ENCODE results near the gene CPEB1.

Gene CPEB1

DNA sequence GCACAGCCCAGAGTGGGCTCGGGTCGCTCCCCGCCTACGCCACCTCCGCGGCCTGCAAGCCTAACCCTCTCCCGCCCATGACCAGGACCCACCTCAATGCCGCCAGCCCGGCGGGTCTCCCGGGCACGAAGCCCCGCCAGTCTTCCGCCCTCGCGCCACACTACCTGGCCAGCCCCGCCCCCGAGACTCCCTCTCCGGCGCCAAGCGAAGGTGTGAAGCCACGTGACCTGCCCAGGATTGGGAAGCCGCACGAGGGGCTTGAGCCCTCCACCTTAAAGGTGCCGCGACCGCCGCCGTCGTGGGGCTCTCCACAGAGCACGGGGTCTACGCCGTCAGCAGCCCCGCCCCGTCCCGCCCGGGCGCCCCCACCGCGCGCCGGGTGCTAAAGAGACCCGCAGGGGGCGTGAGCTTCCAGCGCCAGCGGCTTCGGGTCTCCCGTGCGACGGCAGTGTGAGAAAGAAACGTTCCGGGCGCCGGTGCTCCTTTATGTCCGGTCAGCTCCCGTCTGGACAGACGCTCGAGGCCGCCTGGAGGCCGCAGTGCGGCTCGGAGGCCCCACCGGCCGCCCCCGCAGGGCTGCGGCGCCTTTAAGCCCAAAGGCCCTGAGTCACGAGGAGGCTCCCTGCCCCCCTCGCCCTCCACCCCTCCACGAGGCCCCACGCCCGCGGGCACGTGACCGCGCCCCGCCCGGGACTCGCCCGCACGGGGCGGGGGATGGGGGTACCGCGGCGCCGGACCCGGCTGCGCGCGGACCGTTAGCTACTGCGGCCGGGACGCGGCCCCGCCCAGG is at the start of gene CPEB1:
Gene CPEB1 (minus strand): TSS at position 319 of the 790 bp plus-strand sequence. CDS start 18,904 bp downstream, outside the sequence.
- TF ChIP-seq POLR2A (IDR thresholded peaks at IDR 0.05; ENCODE audit: extremely low read depth, insufficient read length) (no peak), MYC (IDR thresholded peaks at IDR 0.05; ENCODE audit: low read depth, low read length) (no peak)
- TF ChIP-seq, protein P1, sequence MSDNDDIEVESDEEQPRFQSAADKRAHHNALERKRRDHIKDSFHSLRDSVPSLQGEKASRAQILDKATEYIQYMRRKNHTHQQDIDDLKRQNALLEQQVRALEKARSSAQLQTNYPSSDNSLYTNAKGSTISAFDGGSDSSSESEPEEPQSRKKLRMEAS (IDR thresholded peaks at IDR 0.05; ENCODE audit: low read depth, low read length): no peak
- TF ChIP-seq, protein P2, sequence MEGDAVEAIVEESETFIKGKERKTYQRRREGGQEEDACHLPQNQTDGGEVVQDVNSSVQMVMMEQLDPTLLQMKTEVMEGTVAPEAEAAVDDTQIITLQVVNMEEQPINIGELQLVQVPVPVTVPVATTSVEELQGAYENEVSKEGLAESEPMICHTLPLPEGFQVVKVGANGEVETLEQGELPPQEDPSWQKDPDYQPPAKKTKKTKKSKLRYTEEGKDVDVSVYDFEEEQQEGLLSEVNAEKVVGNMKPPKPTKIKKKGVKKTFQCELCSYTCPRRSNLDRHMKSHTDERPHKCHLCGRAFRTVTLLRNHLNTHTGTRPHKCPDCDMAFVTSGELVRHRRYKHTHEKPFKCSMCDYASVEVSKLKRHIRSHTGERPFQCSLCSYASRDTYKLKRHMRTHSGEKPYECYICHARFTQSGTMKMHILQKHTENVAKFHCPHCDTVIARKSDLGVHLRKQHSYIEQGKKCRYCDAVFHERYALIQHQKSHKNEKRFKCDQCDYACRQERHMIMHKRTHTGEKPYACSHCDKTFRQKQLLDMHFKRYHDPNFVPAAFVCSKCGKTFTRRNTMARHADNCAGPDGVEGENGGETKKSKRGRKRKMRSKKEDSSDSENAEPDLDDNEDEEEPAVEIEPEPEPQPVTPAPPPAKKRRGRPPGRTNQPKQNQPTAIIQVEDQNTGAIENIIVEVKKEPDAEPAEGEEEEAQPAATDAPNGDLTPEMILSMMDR (IDR thresholded peaks at IDR 0.05; ENCODE audit: low read depth, low read length): no peak
- no peak for DNase-seq (ENCODE audit: low read depth)
- no peak within 1 kb of the TSS for H3K4me3 ChIP-seq (ENCODE audit: low read depth, low read length)

DNA sequence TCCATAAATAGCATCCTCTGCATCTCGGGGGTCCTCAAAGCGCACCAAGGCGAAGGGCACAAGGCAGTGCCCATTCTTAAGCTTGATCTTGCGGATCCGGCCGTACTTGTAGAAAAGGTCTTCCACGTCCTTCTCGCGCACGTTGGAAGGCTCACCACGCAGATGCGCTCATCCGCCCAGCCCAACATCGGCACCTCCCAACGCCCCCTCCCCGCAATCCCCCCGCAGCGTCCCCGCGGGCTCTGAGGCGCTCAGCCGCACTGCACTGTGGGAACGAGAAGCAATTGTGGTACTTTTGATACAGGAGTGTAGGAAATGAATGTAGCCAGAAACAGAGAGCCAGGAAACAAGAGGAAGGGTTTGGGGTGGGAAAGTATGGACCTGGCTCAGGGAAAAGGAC is 45.0 kb upstream of the CPEB1 start:
- no peak for DNase-seq (ENCODE audit: low read depth)
- H3K4me3 ChIP-seq (ENCODE audit: low read depth, low read length): no peak overlapping the region
- TF ChIP-seq MYC (IDR thresholded peaks at IDR 0.05; ENCODE audit: low read depth, low read length) (no peak), POLR2A (IDR thresholded peaks at IDR 0.05; ENCODE audit: extremely low read depth, insufficient read length) (no peak)
- TF ChIP-seq, protein P2 (IDR thresholded peaks at IDR 0.05; ENCODE audit: low read depth, low read length): no peak
- TF ChIP-seq, protein P1 (IDR thresholded peaks at IDR 0.05; ENCODE audit: low read depth, low read length): no peak

DNA sequence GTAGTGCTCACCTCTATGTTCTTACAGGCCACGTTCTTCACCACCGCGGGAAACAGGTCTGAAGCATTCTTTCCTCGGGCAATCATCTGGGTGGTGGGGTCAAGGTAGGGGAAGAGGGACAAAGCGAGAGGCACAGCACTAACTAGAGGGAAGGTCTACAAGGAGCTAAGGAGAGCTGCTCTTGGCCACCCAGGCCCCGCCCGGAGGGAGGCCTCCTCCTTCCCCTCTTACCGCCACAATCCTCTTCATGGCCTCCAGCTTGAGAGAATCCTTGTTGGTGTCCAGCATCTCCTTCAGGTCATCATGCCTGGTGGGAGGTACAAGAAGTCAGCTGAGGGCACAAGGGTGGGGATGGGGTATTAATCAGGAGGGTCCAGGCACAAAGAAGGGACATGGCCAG is 42.0 kb upstream of the CPEB1 start:
- H3K4me3 ChIP-seq (ENCODE audit: low read depth, low read length): no peak overlapping the region
- TF ChIP-seq, protein P2 (IDR thresholded peaks at IDR 0.05; ENCODE audit: low read depth, low read length): no peak
- TF ChIP-seq, protein P1 (IDR thresholded peaks at IDR 0.05; ENCODE audit: low read depth, low read length): no peak
- TF ChIP-seq POLR2A (IDR thresholded peaks at IDR 0.05; ENCODE audit: extremely low read depth, insufficient read length) (no peak), MYC (IDR thresholded peaks at IDR 0.05; ENCODE audit: low read depth, low read length) (no peak)
- DNase-seq (ENCODE audit: low read depth): no peak

DNA sequence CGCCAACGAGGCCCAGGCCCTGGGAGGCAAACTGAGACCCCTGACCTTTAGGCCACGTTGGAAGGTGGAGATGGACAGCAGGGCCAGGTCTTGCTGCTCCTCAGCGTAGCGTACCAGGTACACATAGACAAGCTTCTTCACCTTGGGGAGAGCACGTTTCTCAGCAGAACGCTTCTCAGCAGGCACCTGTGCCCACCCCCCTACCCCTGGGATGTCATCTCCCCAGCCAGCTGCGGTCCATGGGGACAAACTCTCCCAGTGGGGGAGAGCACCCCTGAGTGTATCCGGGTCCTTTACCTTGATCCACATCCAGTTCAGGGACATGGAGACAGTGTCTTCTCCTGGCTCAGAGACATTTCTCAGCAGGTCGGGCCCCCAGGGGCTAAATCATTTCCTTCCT is 41.5 kb upstream of the CPEB1 start:
- no peak for DNase-seq (ENCODE audit: low read depth)
- TF ChIP-seq POLR2A (IDR thresholded peaks at IDR 0.05; ENCODE audit: extremely low read depth, insufficient read length) (no peak), MYC (IDR thresholded peaks at IDR 0.05; ENCODE audit: low read depth, low read length) (no peak)
- TF ChIP-seq, protein P1 (IDR thresholded peaks at IDR 0.05; ENCODE audit: low read depth, low read length): no peak
- TF ChIP-seq, protein P2 (IDR thresholded peaks at IDR 0.05; ENCODE audit: low read depth, low read length): no peak
- no peak overlapping the region for H3K4me3 ChIP-seq (ENCODE audit: low read depth, low read length)

DNA sequence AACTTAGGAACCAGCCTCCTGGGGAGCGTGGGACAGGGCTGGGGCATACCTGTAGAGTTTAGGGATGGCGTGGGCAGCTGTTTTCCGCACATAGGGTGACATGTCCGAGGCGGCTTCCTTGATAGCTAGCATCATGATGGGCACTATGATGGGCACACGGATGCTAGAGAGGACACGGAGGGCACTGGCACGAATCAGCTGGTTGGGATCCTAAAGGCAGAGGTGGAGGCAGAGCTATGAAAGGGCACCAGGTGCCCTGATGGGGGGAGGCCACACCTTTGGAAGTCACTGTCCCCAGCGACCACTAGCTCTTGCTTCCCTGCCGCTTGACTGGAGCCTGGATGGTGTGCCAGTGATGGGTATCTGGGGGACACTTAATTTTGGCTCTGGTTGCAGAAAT is 34.2 kb upstream of the CPEB1 start:
- DNase-seq (ENCODE audit: low read depth): no peak
- no peak overlapping the region for H3K4me3 ChIP-seq (ENCODE audit: low read depth, low read length)
- no peak for TF ChIP-seq POLR2A (IDR thresholded peaks at IDR 0.05; ENCODE audit: extremely low read depth, insufficient read length)
- TF ChIP-seq, protein P1 (IDR thresholded peaks at IDR 0.05; ENCODE audit: low read depth, low read length): no peak
- TF ChIP-seq, protein P2 (IDR thresholded peaks at IDR 0.05; ENCODE audit: low read depth, low read length): no peak
- no peak for TF ChIP-seq MYC (IDR thresholded peaks at IDR 0.05; ENCODE audit: low read depth, low read length)

Data from NB4 (cell line).